HepG2 (cell line): Measurements from ENCODE around the gene ACAP3. TPM values are rescaled to one million over a fixed set of nuclear protein-coding genes. Genes with fewer than 3 reads are reported as not detected.

Source experiments
- ATAC-seq: fragments of 200-7000 bp; cut with Tn5 transposase; 3 replicates; pipeline ENCODE4 v1.9.1; 2020; ENCODE audit warnings: mild to moderate bottlenecking, moderate library complexity
- BruUV-seq: library from RNA; stranded (reverse); fragments of 400-500 nt; replicated peaks from 2 replicates; lab custom pipeline; 2021; lab: Mats Ljungman, UMichigan
- CTCF ChIA-PET: fragments of 300-600 bp; formaldehyde crosslinking; extraction: SDS; loops from one replicate; lab custom pipeline; 2021; ENCODE audit warnings: low total read pairs, inconsistent platforms, low intra/inter-chr PET ratio; lab: Yijun Ruan, JAX
- POLR2A ChIA-PET: fragments of 350-600 bp; sonication (Branson Sonifier 250); formaldehyde crosslinking; loops from one replicate; lab custom pipeline; 2020; ENCODE audit warnings: antibody characterized with exemption, inconsistent platforms; lab: Yijun Ruan, JAX
- DNase-seq: peaks from one replicate; pipeline ENCODE4 v3.0.0-alpha.2; 2015; ENCODE audit warnings: low spot score
- FAIRE-seq: peaks from 3 replicates; lab custom pipeline; 2011; peaks lifted over from hg19 to GRCh38; lab: Jason Lieb, UNC
- H2AFZ ChIP-seq: one replicate; pipeline ENCODE4 v1.6.1; 2011; ENCODE audit warnings: low read length, inconsistent platforms
- H3K27ac ChIP-seq: fragments of 300-600 bp; 3 replicates; pipeline ENCODE4 v1.8.0; 2011; ENCODE audit warnings: mixed run types, mild to moderate bottlenecking, mixed read lengths, low read length, inconsistent platforms; ENCODE audit not compliant: insufficient read depth; ENCODE audit errors: extremely low read length
- H3K27me3 ChIP-seq, 2 experiments: fragments of 200-600 bp in 1 of 2; 2 replicates in 1 of 2; 3 replicates in 1 of 2; pipeline versions ENCODE4 v1.6.0 to v1.8.0; 2011; ENCODE audit warnings: low read length in 2 of 2, mild to moderate bottlenecking in 2 of 2, moderate library complexity in 2 of 2, inconsistent platforms in 1 of 2; ENCODE audit not compliant: insufficient read depth in 2 of 2, control insufficient read depth in 1 of 2
- H3K36me3 ChIP-seq, 2 experiments: fragments of 200-600 bp in 1 of 2; replicated peaks in 1 of 2; 2 replicates in 1 of 2; 3 replicates in 1 of 2; pipeline versions ENCODE4 v1.5.1 to v1.8.0; 2011; ENCODE audit warnings: low read length in 2 of 2, inconsistent platforms in 1 of 2; ENCODE audit not compliant: insufficient read depth in 2 of 2, control insufficient read depth in 1 of 2
- H3K4me1 ChIP-seq: 2 replicates; pipeline ENCODE4 v1.5.1; 2012; ENCODE audit warnings: low read length, inconsistent platforms; ENCODE audit not compliant: insufficient read depth
- H3K4me2 ChIP-seq: 2 replicates; pipeline ENCODE4 v1.6.0; 2011; ENCODE audit warnings: low read depth, low read length, inconsistent platforms
- H3K4me3 ChIP-seq, 3 experiments: fragments of 200-600 bp in 1 of 3; sonication (generic), shearing (Covaris generic) in 1 of 3; replicated peaks in 1 of 3; 2 replicates each; pipeline ENCODE4 v1.5.1; 2011 to 2016; ENCODE audit warnings: low read length in 3 of 3, inconsistent platforms in 2 of 3, low read depth in 2 of 3, mild to moderate bottlenecking in 2 of 3, control low read depth in 1 of 3, mixed read lengths in 1 of 3; ENCODE audit not compliant: insufficient read depth in 1 of 3
- H3K79me2 ChIP-seq: one replicate; pipeline ENCODE4 v1.6.1; 2011; ENCODE audit warnings: low read length, inconsistent platforms; ENCODE audit not compliant: insufficient read depth
- H3K9ac ChIP-seq: 2 replicates; pipeline ENCODE4 v1.6.0; 2011; ENCODE audit warnings: mild to moderate bottlenecking, low read depth, low read length, inconsistent platforms; ENCODE audit not compliant: insufficient read depth
- H3K9me3 ChIP-seq: 2 replicates; pipeline ENCODE4 v1.5.1; 2012; ENCODE audit warnings: mild to moderate bottlenecking, low read length
- H4K20me1 ChIP-seq: 2 replicates; pipeline ENCODE4 v1.6.0; 2011; ENCODE audit warnings: inconsistent platforms, mild to moderate bottlenecking, low read length, moderate library complexity; ENCODE audit not compliant: insufficient read depth
- AGO2 ChIP-seq: fragments of 200-400 bp; formaldehyde crosslinking; optimal IDR thresholded peaks from 2 replicates; pipeline ENCODE3; 2017; ENCODE audit warnings: mild to moderate bottlenecking, low read depth, low read length, moderate library complexity
- AKAP8 ChIP-seq: sonication (generic); formaldehyde crosslinking; IDR thresholded peaks from 2 replicates; pipeline ENCODE4 v1.5.1; 2020; ENCODE audit warnings: mild to moderate bottlenecking, missing genetic modification reagents
- FOXJ3 ChIP-seq: sonication (generic); formaldehyde crosslinking; IDR thresholded peaks from 2 replicates; pipeline ENCODE4 v1.4.0; 2020; ENCODE audit warnings: missing genetic modification reagents, mild to moderate bottlenecking, borderline replicate concordance
- HNRNPK ChIP-seq: fragments of 200-400 bp; formaldehyde crosslinking; IDR thresholded peaks from 2 replicates; pipeline ENCODE4 v1.6.1; 2018; ENCODE audit warnings: low read length, low read depth, moderate library complexity, mild to moderate bottlenecking; ENCODE audit not compliant: poor library complexity, severe bottlenecking
- MEIS1 ChIP-seq: sonication (generic); formaldehyde crosslinking; IDR thresholded peaks from 2 replicates; pipeline ENCODE4 v1.9.0; 2021; ENCODE audit warnings: mild to moderate bottlenecking, missing genetic modification reagents, moderate library complexity, borderline replicate concordance
- MLX ChIP-seq: IDR thresholded peaks from 2 replicates; pipeline ENCODE4 v1.6.1; 2016
- NONO ChIP-seq, 2 experiments: fragments of 450-650 bp in 1 of 2; sonication (generic) in 1 of 2; formaldehyde crosslinking in 1 of 2; IDR thresholded peaks in 1 of 2; conservative IDR thresholded peaks in 1 of 2; 2 replicates each; pipeline versions ENCODE4 v1.6.1 to v1.8.0; 2017 to 2022; ENCODE audit warnings: mild to moderate bottlenecking in 1 of 2, missing genetic modification reagents in 1 of 2, moderate library complexity in 1 of 2
- SIX1 ChIP-seq: sonication (generic); formaldehyde crosslinking; IDR thresholded peaks from 2 replicates; pipeline ENCODE4 v1.4.0; 2020; ENCODE audit warnings: missing genetic modification reagents, borderline replicate concordance
- TP53 ChIP-seq: sonication (generic); formaldehyde crosslinking; conservative IDR thresholded peaks from 2 replicates; pipeline ENCODE4 v1.4.0; 2020; ENCODE audit warnings: missing genetic modification reagents
- ZBTB43 ChIP-seq: sonication (generic); formaldehyde crosslinking; conservative IDR thresholded peaks from 2 replicates; pipeline ENCODE4 v1.4.0; 2020; ENCODE audit warnings: missing genetic modification reagents
- ZFP36L2 ChIP-seq: sonication (generic); formaldehyde crosslinking; IDR thresholded peaks from 2 replicates; pipeline ENCODE4 v1.4.0; 2020; ENCODE audit warnings: missing genetic modification reagents
- ZNF234 ChIP-seq: sonication (generic); formaldehyde crosslinking; conservative IDR thresholded peaks from 2 replicates; pipeline ENCODE4 v1.5.1; 2020; ENCODE audit warnings: mild to moderate bottlenecking, missing genetic modification reagents
- ZNF260 ChIP-seq: sonication (generic); formaldehyde crosslinking; IDR thresholded peaks from 2 replicates; pipeline ENCODE4 v1.4.0; 2020; ENCODE audit warnings: missing genetic modification reagents, low read depth, mild to moderate bottlenecking, borderline replicate concordance
- ZNF337 ChIP-seq: sonication (generic); formaldehyde crosslinking; IDR thresholded peaks from 2 replicates; pipeline ENCODE4 v1.5.1; 2020; ENCODE audit warnings: missing genetic modification reagents, low read depth, mild to moderate bottlenecking, borderline replicate concordance
- ZNF354B ChIP-seq: sonication (generic); formaldehyde crosslinking; IDR thresholded peaks from 2 replicates; pipeline ENCODE4 v1.8.0; 2022; ENCODE audit warnings: mild to moderate bottlenecking, missing genetic modification reagents
- ZNF496 ChIP-seq: sonication (generic); formaldehyde crosslinking; IDR thresholded peaks from 2 replicates; pipeline ENCODE4 v1.8.1; 2023; ENCODE audit warnings: mild to moderate bottlenecking, moderate library complexity, missing genetic modification reagents; ENCODE audit not compliant: insufficient replicate concordance
- ZNF549 ChIP-seq: sonication (generic); formaldehyde crosslinking; IDR thresholded peaks from 2 replicates; pipeline ENCODE4 v1.5.0; 2020; ENCODE audit warnings: missing genetic modification reagents
- ZNF562 ChIP-seq: sonication (generic); formaldehyde crosslinking; IDR thresholded peaks from 2 replicates; pipeline ENCODE4 v1.8.0; 2022; ENCODE audit warnings: missing genetic modification reagents, borderline replicate concordance
- ZNF574 ChIP-seq: sonication (generic); formaldehyde crosslinking; IDR thresholded peaks from 2 replicates; pipeline ENCODE4 v1.4.0; 2020; ENCODE audit warnings: missing genetic modification reagents
- ZNF747 ChIP-seq: sonication (generic); formaldehyde crosslinking; IDR thresholded peaks from 2 replicates; pipeline ENCODE4 v1.8.1; 2023; ENCODE audit warnings: missing genetic modification reagents, mild to moderate bottlenecking, borderline replicate concordance
- WGBS: methylation state at CpG from one replicate; pipeline ENCODE4 v1.1.6; 2017; ENCODE audit warnings: low lambda C conversion rate; 5-methylcytosine and 5-hydroxymethylcytosine counted together
- in situ Hi-C: cut with HindIII; loops from 2 replicates; pipeline ENCODE4 v1.10.0; 2017; ENCODE audit warnings: low pct_unique_long_range_greater_than_20kb; ENCODE audit not compliant: extremely low pct_ligation_motif_present
- intact Hi-C: fragments of 100-400 bp; cut with micrococcal nuclease; formaldehyde crosslinking; loops from one replicate; pipeline ENCODE4 v1.10.0; 2022; ENCODE audit not compliant: unreplicated experiment
- polyA plus RNA-seq, 8 experiments: library from polyadenylated mRNA; depleted of rRNA in 3 of 8; stranded (reverse) in 7 of 8; unstranded in 1 of 8; fragments of >200 nt; fragmentation: Illumina TruSeq in 4 of 8; extraction: Trizol in 4 of 8; gene quantifications; 2 replicates each; pipeline versions ENCODE4 v1.2.1 to v1.2.3, GENCODE V29; 2011 to 2016; ENCODE audit warnings: low read depth in 4 of 8, missing spikeins in 1 of 8, mixed read lengths in 1 of 8; ENCODE audit not compliant: insufficient read depth in 1 of 8
- total RNA-seq, 5 experiments: library from RNA; depleted of rRNA; stranded (reverse); fragments of >200 nt; fragmentation: Illumina TruSeq; extraction: Trizol; gene quantifications; 2 replicates each; pipeline ENCODE4 v1.2.3, GENCODE V29; 2016; ENCODE audit warnings: low read depth in 1 of 5

The ACAP3 gene
- total and polyA plus RNA-seq, 2 of the 13 experiments (the other 11 are each of a cell fraction or from before 2014, with no cell fraction given): 29.4 to 50.8 TPM

DNA sequence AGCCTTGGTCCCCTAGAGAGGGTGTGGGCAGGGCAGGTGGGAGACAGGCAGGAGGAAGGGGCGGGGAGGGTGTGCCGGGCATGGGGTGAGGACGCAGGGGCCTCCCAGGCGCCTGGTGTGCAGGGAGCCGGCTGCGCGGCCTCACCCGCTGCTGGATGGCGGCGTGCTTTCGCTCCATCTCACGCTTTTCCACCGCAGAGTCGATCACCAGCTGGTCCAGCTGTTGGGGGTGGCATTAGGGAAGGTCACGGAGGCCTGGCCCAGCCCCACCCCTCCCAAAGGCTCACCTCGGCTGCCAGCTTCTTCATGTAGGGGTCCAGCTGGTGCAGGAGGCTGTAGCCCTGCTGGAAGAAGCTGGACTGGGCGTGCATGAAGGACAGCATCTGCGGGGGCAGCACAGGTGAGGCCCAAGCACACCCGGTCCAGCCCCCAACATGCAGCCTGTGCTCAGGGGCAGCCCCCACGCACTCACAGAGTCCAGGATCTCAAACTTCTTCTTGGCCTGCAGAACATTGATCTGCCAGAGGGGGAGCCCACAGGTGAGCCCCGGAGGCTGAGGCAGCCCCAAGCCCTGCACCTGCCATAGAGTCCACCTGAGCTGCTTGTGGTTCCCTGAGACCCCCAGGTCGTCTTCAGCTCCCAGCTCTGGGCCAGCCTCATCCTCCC is 7.9 kb downstream of the ACAP3 start:
- ChIA-PET CTCF (no interaction called here), POLR2A (no interaction called here)
- intact Hi-C loops: no loop called here
- Histone ChIP-seq H3K27ac (no peak overlapping the region), H3K36me3 (no peaks in the 10 kb centered on the region; a peak in 1 of 5 replicates), H3K4me3 (no peak overlapping the region), H3K27me3 (no peaks in the 10 kb centered on the region; a peak in 1 of 5 replicates), H2AFZ (no peak overlapping the region), H4K20me1 (no peaks in the 10 kb centered on the region), H3K9ac (no peak overlapping the region), H3K4me1 (peaks cover 14% of the 10 kb centered on the region), H3K4me2 (no peak overlapping the region), H3K9me3 (no peaks in the 10 kb centered on the region), H3K79me2 (peaks cover 2% of the 10 kb centered on the region)
- in situ Hi-C loops: no loop called here
- FAIRE-seq (no peak), DNase-seq (no peak), ATAC-seq (peak; percentile 59)
- BruUV-seq: no TSS peak
- 92% methylated on average over 10 of the region's 22 CpGs for WGBS
- TF ChIP-seq HNRNPK (peak; percentile 51), ZNF354B (no peak), FOXJ3 (CRISPR knock-in tag) (no peak), ZBTB43 (no peak), ZNF260 (CRISPR knock-in tag) (no peak), ZNF574 (CRISPR knock-in tag) (peak; percentile 79), AKAP8 (peak; percentile 93), ZNF549 (CRISPR knock-in tag) (no peak), ZNF562 (CRISPR knock-in tag) (no peak), NONO (IDR thresholded peaks at IDR 0.05) (no peak), NONO (CRISPR knock-in tag; conservative IDR thresholded peaks at IDR 0.05) (no peak), MEIS1 (no peak), SIX1 (CRISPR knock-in tag) (no peak), TP53 (no peak), ZNF496 (CRISPR knock-in tag) (no peak), AGO2 (peak; percentile 78), ZNF234 (CRISPR knock-in tag) (no peak), MLX (CRISPR knock-in tag) (no peak), ZNF337 (CRISPR knock-in tag) (no peak), ZFP36L2 (CRISPR knock-in tag) (no peak), ZNF747 (CRISPR knock-in tag) (no peak)
